Lower lobe of right lung (tissue), 2 donors: ENCODE measurements around the gene ZFYVE21. TPM values are rescaled to one million over a fixed set of nuclear protein-coding genes. Genes with fewer than 3 reads are reported as not detected.

Experiments used
- ATAC-seq, 2 donors: fragments of 200-7000 bp; cut with Tn5 transposase; one replicate each; pipeline ENCODE4 v1.9.1; 2020 to 2022; ENCODE audit warnings: mild to moderate bottlenecking in 2 of 2, moderate library complexity in 2 of 2
- DNase-seq: peaks from one replicate; pipeline ENCODE4 v3.0.0-alpha.2; 2020
- H3K27ac ChIP-seq: fragments of 200-600 bp; one replicate; pipeline ENCODE4 v1.8.0; 2022
- H3K27me3 ChIP-seq: fragments of 200-600 bp; one replicate; pipeline ENCODE4 v1.8.0; 2022; ENCODE audit warnings: low read depth
- H3K36me3 ChIP-seq: fragments of 200-600 bp; one replicate; pipeline ENCODE4 v1.8.0; 2022; ENCODE audit warnings: mild to moderate bottlenecking
- H3K4me1 ChIP-seq: fragments of 200-600 bp; one replicate; pipeline ENCODE4 v1.8.0; 2022
- H3K4me3 ChIP-seq: fragments of 200-600 bp; one replicate; pipeline ENCODE4 v1.8.0; 2022; ENCODE audit warnings: mild to moderate bottlenecking
- H3K9me3 ChIP-seq: fragments of 200-600 bp; one replicate; pipeline ENCODE4 v1.8.0; 2022
- intact Hi-C: fragments of 100-400 bp; cut with DNase I; formaldehyde crosslinking; loops from one replicate; pipeline ENCODE4 v1.11.0; 2022
- total RNA-seq: library from RNA; stranded (reverse); fragmentation: NEBNext Ultra II Directional; extraction: Animal tissue kit (Norgen Biotek cat#: 25700); gene quantifications from one replicate; pipeline ENCODE4 v1.2.1, GENCODE V29; 2021
- TF ChIP-seq, protein P1 (sequence below): fragments of 200-600 bp; IDR thresholded peaks from one replicate; pipeline ENCODE4 v1.8.0; 2022; ENCODE audit warnings: antibody characterized with exemption, mild to moderate bottlenecking
- donor health status: DM: no; HTN: yes; CAD: no; lungs with severe emphysema.

The ZFYVE21 gene
- total RNA-seq, 1 donor from 2014 or later, result 49.4 TPM

- Histone ChIP-seq H3K4me3 (no peak overlapping the region), H3K27ac (no peak overlapping the region), H3K4me1 (peaks cover 53% of the 10 kb centered on the region), H3K9me3 (no peaks in the 10 kb centered on the region), H3K36me3 (peaks cover 30% of the 10 kb centered on the region), H3K27me3 (no peaks in the 10 kb centered on the region)
- ATAC-seq, result no peak
- intact Hi-C loops, result no loop called here
- no peak for DNase-seq
- TF ChIP-seq, protein P1, sequence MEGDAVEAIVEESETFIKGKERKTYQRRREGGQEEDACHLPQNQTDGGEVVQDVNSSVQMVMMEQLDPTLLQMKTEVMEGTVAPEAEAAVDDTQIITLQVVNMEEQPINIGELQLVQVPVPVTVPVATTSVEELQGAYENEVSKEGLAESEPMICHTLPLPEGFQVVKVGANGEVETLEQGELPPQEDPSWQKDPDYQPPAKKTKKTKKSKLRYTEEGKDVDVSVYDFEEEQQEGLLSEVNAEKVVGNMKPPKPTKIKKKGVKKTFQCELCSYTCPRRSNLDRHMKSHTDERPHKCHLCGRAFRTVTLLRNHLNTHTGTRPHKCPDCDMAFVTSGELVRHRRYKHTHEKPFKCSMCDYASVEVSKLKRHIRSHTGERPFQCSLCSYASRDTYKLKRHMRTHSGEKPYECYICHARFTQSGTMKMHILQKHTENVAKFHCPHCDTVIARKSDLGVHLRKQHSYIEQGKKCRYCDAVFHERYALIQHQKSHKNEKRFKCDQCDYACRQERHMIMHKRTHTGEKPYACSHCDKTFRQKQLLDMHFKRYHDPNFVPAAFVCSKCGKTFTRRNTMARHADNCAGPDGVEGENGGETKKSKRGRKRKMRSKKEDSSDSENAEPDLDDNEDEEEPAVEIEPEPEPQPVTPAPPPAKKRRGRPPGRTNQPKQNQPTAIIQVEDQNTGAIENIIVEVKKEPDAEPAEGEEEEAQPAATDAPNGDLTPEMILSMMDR, result no peak
Observed at GRCh38 chr14:103709814-103710213, 5.8 kb upstream of the ZFYVE21 start.

DNA sequence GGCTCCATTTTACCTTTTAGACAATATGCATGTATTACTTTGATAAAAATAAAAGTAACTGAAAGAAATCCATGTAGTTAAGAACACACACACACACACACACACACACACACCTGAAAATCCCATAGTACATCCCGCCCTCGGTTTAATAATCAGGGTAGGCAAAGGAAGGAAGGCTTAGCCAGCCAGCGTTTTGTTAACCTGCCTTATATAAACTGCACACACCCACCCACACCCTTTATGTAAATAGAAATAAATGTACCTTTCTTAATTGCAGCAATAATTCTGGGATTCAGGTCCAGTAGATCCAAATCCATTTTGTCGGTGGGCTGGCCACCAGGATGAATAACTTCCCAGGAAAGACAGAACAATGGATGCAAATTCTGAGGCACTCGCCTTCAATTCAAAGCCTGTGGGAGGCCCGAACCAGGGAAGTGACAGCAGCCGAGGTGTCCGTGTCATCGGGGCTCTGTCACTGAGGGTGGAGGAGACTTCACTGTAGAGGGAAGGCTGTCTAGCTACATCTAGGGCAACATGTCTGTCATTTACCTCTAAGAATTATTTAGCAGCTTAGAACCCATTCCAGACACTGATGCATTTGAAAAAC is 4.7 kb upstream of the ZFYVE21 start:
- TF ChIP-seq, protein P1, result no peak
- DNase-seq (no peak), ATAC-seq (no peak)
- peaks cover 28% of the 10 kb centered on the region for H3K36me3 ChIP-seq
- no peaks in the 10 kb centered on the region for H3K9me3 ChIP-seq
- no peak overlapping the region for H3K4me3 ChIP-seq
- H3K4me1 ChIP-seq, result peaks cover 42% of the 10 kb centered on the region
- H3K27me3 ChIP-seq, result no peaks in the 10 kb centered on the region
- no peak overlapping the region for H3K27ac ChIP-seq
- intact Hi-C loops, result no loop called here

DNA sequence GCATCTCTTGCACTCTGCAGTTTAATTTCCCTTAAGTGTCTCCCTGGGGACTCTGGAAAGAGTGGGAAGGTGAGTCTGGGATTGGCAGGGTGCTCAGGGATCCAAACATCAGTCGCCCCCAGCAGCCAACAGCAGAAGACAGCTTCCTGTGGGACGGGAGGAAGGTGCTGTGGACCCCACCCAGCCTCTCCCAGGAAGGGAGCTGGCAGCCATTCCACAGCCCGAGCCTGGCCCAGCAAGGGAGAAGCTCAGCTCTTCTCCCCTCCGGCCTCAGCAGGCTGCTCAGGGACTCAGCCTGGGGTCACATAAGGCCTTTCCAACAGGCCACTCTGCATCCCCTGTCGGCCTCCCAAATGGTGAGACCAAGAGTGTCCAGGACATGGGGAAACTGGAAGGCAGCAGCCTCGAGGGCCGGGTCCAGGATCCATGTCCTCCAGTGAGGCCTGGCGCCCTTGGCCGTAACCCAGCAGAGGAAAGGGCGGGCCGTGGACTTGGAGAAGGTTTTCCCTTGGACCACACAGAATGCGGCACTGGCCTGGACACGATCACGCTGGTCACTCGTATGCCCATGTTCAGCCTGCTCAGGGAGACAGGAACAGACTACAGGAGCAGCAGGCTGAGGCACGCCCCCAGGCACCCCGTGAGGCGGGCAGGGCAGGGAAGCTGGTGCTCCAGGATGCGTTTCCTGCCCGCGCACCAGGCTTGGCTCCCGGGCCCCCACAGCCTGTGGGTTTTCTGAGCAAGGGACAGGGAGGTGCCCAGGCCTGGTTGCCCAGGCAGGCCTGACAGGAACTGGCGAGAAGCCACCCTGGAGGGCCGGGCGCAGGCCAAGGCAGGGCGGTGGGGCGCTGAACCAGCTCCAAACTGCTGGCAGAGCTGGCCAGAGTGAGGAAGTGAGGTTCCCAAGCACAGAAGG is 3.8 kb upstream of the ZFYVE21 start:
- DNase-seq, result peak; percentile 67
- H3K27me3 ChIP-seq, result no peaks in the 10 kb centered on the region
- TF ChIP-seq, protein P1, result no peak
- peak overlapping the region; percentile 68 for H3K27ac ChIP-seq
- H3K4me1 ChIP-seq, result peaks cover 39% of the 10 kb centered on the region
- no peaks in the 10 kb centered on the region for H3K9me3 ChIP-seq
- no peak for ATAC-seq
- H3K4me3 ChIP-seq, result no peak overlapping the region
- intact Hi-C loops, result no loop called here
- peaks cover 19% of the 10 kb centered on the region for H3K36me3 ChIP-seq

DNA sequence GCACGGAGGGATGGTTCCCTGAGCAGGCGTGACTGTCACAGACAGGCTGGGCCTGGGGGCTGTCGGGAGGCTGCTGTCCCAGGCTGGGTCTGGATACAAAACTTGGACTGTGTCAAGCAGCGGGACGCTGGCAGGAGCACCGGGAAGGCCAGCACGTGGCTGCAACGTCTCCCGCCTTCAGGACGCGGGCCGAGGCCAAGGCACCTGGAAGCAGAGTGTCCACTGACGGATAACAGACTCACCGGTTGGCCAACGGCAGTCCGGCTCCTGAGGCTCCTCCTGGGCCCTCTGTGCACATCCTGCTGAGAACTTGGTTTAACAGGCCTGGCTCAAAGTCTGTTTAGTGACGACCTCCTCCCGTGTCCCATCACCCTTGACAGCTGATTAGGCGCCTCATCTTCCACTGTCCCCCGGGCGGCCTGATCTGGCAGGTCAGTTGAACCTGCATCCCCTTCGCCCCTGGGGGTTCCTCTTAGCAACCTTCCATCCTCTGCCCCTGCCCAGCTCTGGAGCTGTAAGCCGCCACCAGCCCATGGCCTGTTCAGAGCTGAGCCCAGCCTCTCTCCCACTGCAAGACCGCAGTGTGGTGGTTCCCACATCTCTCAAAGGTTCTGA is 2.9 kb upstream of the ZFYVE21 start:
- Histone ChIP-seq H3K36me3 (peaks cover 9% of the 10 kb centered on the region), H3K4me3 (no peak overlapping the region), H3K4me1 (peaks cover 49% of the 10 kb centered on the region), H3K9me3 (no peaks in the 10 kb centered on the region), H3K27me3 (no peaks in the 10 kb centered on the region), H3K27ac (peak overlapping the region; percentile 68)
- no peak for ATAC-seq
- TF ChIP-seq, protein P1, result no peak
- intact Hi-C loops, result no loop called here
- no peak for DNase-seq

DNA sequence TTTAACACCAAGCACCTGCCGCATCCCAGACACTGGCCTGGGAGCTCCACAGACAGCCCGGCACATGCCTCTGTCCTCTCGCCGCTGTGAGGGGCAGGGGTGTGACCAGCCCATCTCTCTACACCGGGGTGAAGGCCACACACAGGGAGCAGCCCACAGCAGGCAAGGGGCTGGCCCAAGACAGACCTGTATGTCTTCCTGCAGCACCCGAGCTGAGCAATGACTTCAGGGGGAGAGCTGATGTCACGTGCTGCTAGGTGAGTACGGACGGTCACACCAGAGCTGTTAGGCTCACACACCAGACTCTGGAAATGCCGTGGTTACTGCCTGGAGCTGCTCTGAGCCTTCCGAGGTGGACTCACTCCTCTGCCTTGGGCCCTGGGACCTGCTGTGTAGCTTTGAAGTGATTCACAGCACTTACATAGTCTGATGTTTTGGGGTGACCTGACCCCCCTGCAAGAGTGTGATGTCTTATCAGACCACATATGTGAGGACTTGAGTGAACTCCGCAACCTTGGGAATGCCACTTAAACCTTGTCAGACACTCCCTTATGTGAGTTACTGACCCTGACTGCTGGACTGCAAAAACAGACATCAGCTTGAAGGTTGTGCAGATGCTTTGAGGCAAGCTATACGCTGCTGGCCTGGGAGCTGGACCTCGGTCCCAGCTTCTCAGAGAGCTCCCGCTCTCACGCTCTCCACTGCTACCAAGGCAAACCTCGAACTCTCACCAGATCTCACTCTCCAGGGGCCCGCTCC is 2.1 kb upstream of the ZFYVE21 start:
- intact Hi-C loops, result no loop called here
- Histone ChIP-seq H3K9me3 (no peaks in the 10 kb centered on the region), H3K36me3 (peaks cover 6% of the 10 kb centered on the region), H3K4me3 (no peak overlapping the region), H3K4me1 (peaks cover 55% of the 10 kb centered on the region), H3K27me3 (no peaks in the 10 kb centered on the region), H3K27ac (no peak overlapping the region)
- no peak for DNase-seq
- TF ChIP-seq, protein P1, result no peak
- no peak for ATAC-seq
